Psoas muscle (tissue), 8 donors: ENCODE data around the gene PCF11. TPM values are rescaled to one million over a fixed set of nuclear protein-coding genes. Genes with fewer than 3 reads are reported as not detected.
"Not testable (repeated sequence)": the region's sequence is repeated elsewhere in the genome, so short reads cannot be mapped to it uniquely, and the experiment has no call there.

Experiments used
- ATAC-seq, 4 donors: fragments of 200-7000 bp; cut with Tn5 transposase; one replicate each; pipeline ENCODE4 v1.9.1; 2020; ENCODE audit warnings: moderate library complexity in 3 of 4, mild to moderate bottlenecking in 2 of 4
- DNase-seq, 2 donors: peaks; one replicate each; pipeline ENCODE4 v3.0.0-alpha.2; 2020
- H3K27ac ChIP-seq: fragments of 200-600 bp; one replicate; pipeline ENCODE4 v1.8.0; 2022
- H3K27me3 ChIP-seq, 3 donors: fragments of 200-600 bp in 1 of 3; one replicate each; pipeline versions ENCODE4 v1.6.1 to v1.8.0; 2013 to 2022; ENCODE audit warnings: low read length in 2 of 3, mild to moderate bottlenecking in 2 of 3, moderate library complexity in 1 of 3; ENCODE audit not compliant: insufficient read depth in 3 of 3
- H3K36me3 ChIP-seq, 2 donors: fragments of 200-600 bp in 1 of 2; one replicate each; pipeline versions ENCODE4 v1.6.1 to v1.8.0; 2013 to 2022; ENCODE audit warnings: low read depth in 1 of 2, mild to moderate bottlenecking in 1 of 2, moderate library complexity in 1 of 2; ENCODE audit not compliant: insufficient read depth in 1 of 2
- H3K4me1 ChIP-seq: fragments of 200-600 bp; one replicate; pipeline ENCODE4 v1.8.0; 2022
- H3K4me3 ChIP-seq: fragments of 200-600 bp; one replicate; pipeline ENCODE4 v1.8.0; 2022; ENCODE audit warnings: mild to moderate bottlenecking
- H3K9me3 ChIP-seq: fragments of 200-600 bp; one replicate; pipeline ENCODE4 v1.8.0; 2022
- WGBS, 3 donors: extraction: QIAGEN DNeasy Blood & Tissue Kit; methylation state at CpG; one replicate each; pipeline versions ENCODE4 v1.1.6 to v1.1.7; 2013; 5-methylcytosine and 5-hydroxymethylcytosine counted together
- intact Hi-C, 2 donors: fragments of 100-400 bp; cut with DNase I; formaldehyde crosslinking; loops; one replicate each; pipeline versions ENCODE4 v1.11.0 to v1.14.2; 2022
- polyA plus RNA-seq, 3 donors: library from polyadenylated mRNA; stranded (reverse); fragments of 200-250 nt; gene quantifications; one replicate each; pipeline ENCODE4 v1.2.3, GENCODE V29; 2013
- total RNA-seq, 4 donors: library from RNA; stranded (reverse); fragmentation: NEBNext Ultra II Directional in 2 of 4; extraction: Animal tissue kit (Norgen Biotek cat#: 25700) in 2 of 4; gene quantifications; one replicate each; pipeline versions ENCODE4 v1.2.1 to v1.2.4, GENCODE V29; 2021 to 2023
- TF ChIP-seq, protein P1 (sequence below): fragments of 200-600 bp; IDR thresholded peaks from one replicate; pipeline ENCODE4 v1.8.0; 2022; ENCODE audit warnings: antibody characterized with exemption
- donor health status: healthy with polysubstance abuse.
- donor health status: DM: no; HTN: no; CAD: no; lungs with moderate emphysema.
- donor health status: Bipolar disorder and iron deficiency.
- donor health status: healthy.
- donor health status: DM: yes; HTN: yes; CAD: no.
- donor health status: DM: no; HTN: no; CAD: no.
- donor health status: DM: no; HTN: no; CAD: no.
- donor health status: DM: yes; HTN: yes; CAD: no.

The PCF11 gene
- total and polyA plus RNA-seq, 7 donors = 19.2 to 57.4 (median 31.4) TPM

DNA sequence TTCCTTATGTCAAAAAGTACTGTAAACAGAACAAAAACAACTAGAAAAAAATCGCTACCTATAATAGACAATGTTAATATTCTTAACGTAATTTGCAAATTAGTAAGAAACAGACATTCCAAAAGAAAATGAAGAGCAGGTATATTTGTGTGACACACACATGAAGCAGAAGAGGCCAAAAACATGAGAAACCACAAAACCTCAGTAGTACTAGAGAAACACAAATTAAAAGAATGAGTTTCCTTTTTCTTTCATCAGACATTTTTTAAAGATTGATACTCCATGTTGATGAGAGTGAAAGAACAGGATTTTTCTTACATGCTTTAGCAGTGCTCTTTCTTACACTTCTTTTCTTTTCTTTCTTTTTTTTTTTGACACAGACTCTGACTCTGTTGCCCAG, 34.2 kb upstream of the PCF11 start:
- ATAC-seq (no peak), DNase-seq (no peak)
- Histone ChIP-seq H3K4me1 (no peaks in the 10 kb centered on the region), H3K27ac (no peak overlapping the region), H3K36me3 (no peaks in the 10 kb centered on the region), H3K4me3 (no peak overlapping the region), H3K27me3 (no peaks in the 10 kb centered on the region), H3K9me3 (no peaks in the 10 kb centered on the region)
- intact Hi-C loops = no loop called here
- TF ChIP-seq, protein P1, sequence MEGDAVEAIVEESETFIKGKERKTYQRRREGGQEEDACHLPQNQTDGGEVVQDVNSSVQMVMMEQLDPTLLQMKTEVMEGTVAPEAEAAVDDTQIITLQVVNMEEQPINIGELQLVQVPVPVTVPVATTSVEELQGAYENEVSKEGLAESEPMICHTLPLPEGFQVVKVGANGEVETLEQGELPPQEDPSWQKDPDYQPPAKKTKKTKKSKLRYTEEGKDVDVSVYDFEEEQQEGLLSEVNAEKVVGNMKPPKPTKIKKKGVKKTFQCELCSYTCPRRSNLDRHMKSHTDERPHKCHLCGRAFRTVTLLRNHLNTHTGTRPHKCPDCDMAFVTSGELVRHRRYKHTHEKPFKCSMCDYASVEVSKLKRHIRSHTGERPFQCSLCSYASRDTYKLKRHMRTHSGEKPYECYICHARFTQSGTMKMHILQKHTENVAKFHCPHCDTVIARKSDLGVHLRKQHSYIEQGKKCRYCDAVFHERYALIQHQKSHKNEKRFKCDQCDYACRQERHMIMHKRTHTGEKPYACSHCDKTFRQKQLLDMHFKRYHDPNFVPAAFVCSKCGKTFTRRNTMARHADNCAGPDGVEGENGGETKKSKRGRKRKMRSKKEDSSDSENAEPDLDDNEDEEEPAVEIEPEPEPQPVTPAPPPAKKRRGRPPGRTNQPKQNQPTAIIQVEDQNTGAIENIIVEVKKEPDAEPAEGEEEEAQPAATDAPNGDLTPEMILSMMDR = no peak
- WGBS, 3 donors = 92 to 95% (median 95%) methylated on average over 2 of the region's 2 CpGs

DNA sequence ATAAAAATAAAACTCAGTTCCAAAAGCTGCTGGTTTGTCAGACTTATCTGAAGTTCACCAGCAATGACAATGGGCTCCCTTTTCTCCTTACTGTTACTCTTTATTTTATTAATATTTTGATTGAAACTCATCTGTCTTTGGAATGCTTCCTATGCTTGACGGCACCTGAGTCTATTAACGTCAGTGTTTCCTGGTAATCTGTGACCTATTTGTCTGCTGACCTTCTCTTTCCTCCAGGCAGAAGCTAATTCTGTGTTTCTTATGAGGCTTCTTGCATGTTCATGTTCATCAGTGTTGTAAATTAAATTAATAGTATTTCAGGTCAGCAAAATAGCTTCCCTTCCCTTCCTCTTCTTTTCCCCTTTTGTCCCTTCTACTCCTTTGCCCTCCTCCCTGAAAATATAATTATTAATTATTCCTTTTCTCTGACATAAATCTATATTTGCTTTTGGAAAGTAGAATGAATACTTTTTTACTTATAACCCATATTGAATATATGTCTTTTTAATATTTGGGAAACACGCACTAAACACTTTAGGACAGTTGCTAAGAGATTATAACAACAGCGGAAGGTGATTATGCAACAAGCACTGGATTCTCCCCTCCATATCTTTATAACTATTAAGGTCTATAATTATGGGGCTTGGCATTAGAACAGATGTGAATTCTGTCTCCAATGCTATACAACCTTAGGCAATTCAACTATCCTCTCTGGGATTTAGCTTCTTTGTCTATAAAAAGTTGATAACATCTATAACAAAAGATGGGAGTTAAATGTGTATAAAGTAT, 32.1 kb upstream of the PCF11 start:
- Histone ChIP-seq H3K27me3 (no peaks in the 10 kb centered on the region), H3K9me3 (no peaks in the 10 kb centered on the region), H3K27ac (no peak overlapping the region), H3K4me1 (no peaks in the 10 kb centered on the region), H3K36me3 (no peaks in the 10 kb centered on the region), H3K4me3 (no peak overlapping the region)
- DNase-seq = no peak
- TF ChIP-seq, protein P1 = no peak
- no peak for ATAC-seq
- intact Hi-C loops = no loop called here
- WGBS, 3 donors = 54 to 66% (median 56%) methylated on average over 4 of the region's 4 CpGs

DNA sequence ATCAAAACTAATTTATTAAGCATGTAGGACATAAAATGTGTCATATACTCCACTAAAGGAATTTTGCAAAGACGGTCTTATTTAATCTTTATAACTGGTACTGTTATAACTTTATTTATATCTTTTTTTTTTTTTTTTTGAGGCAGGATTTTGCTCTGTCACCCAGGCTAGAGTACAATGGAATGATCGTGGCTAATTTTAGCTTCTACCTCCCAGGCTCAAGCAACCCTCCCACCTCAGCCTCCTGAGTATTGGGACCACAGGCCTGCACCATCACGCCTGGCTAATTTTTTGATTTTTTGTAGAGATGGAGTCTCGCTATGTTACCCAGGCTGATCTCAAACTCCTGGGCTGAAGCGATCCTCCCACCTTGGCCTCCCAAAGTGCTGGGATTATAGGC, 31.4 kb upstream of the PCF11 start:
- Histone ChIP-seq H3K36me3 (no peaks in the 10 kb centered on the region), H3K4me1 (no peaks in the 10 kb centered on the region), H3K4me3 (no peak overlapping the region), H3K27ac (no peak overlapping the region), H3K27me3 (no peaks in the 10 kb centered on the region), H3K9me3 (no peaks in the 10 kb centered on the region)
- TF ChIP-seq, protein P1 = no peak
- intact Hi-C loops = no loop called here
- WGBS, 3 donors = 84 to 94% (median 88%) methylated on average over 5 of the region's 5 CpGs
- ATAC-seq (no peak), DNase-seq (no peak)

- no peak overlapping the region for H3K27ac ChIP-seq
- 91 to 97% (median 94%) methylated on average over 5 of the region's 5 CpGs for WGBS, 3 donors
- no peaks in the 10 kb centered on the region for H3K4me1 ChIP-seq
- no peak for DNase-seq
- H3K9me3 ChIP-seq = no peaks in the 10 kb centered on the region
- TF ChIP-seq, protein P1 = no peak
- no peaks in the 10 kb centered on the region for H3K36me3 ChIP-seq
- ATAC-seq = no peak
- no peaks in the 10 kb centered on the region for H3K27me3 ChIP-seq
- intact Hi-C loops = no loop called here
- H3K4me3 ChIP-seq = no peak overlapping the region
Measured at GRCh38 chr11:83127310-83127637, 29.7 kb upstream of the PCF11 start.

GRCh38 chr11:83132191-83132590, 24.7 kb upstream of the PCF11 start:
- 52 to 53% (median 52%) methylated on average over 4 of the region's 4 CpGs for WGBS, 3 donors
- ATAC-seq (no peak), DNase-seq (no peak)
- TF ChIP-seq, protein P1 = no peak
- Histone ChIP-seq H3K27ac (no peak overlapping the region), H3K36me3 (no peaks in the 10 kb centered on the region), H3K4me1 (no peaks in the 10 kb centered on the region), H3K27me3 (no peaks in the 10 kb centered on the region), H3K9me3 (no peaks in the 10 kb centered on the region), H3K4me3 (no peak overlapping the region)
- intact Hi-C loops = no loop called here

DNA sequence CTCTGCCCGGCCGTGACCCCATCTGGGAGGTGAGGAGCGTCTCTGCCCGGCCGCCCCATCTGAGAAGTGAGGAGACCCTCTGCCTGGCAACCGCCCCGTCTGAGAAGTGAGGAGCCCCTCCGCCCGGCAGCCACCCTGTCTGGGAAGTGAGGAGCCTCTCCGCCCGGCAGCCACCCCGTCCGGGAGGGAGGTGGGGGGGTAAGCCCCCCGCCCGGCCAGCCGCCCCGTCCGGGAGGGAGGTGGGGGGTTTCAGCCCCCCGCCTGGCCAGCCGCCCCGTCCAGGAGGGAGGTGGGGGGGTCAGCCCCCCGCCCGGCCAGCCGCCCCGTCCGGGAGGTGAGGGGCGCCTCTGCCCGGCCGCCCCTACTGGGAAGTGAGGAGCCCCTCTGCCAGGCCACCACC, 23.7 kb upstream of the PCF11 start:
- intact Hi-C loops, H3K4me3 ChIP-seq: not testable (repeated sequence)
- WGBS, 3 donors = 89 to 100% methylated on average over 2 to 15 of the region's 29 CpGs; no CpG with 5 or more reads in 1 of the 3 donors

More for the DNA sequence above, 23.7 kb upstream of the PCF11 start:
- H3K27ac ChIP-seq, H3K4me1 ChIP-seq, H3K9me3 ChIP-seq, DNase-seq, H3K27me3 ChIP-seq, H3K36me3 ChIP-seq, ATAC-seq: not testable (repeated sequence)
